Skeletal muscle tissue (tissue), 4 donors: ENCODE measurements around the gene POLR1G. TPM values are rescaled to one million over a fixed set of nuclear protein-coding genes. Genes with fewer than 3 reads are reported as not detected.
A peak's percentile ranks its signal among the peaks of the same experiment; 100 is the strongest.

Experiments
- H3K27ac ChIP-seq: one replicate; pipeline ENCODE4 v1.7.0; 2013; ENCODE audit warnings: mild to moderate bottlenecking, low read depth, low read length, inconsistent platforms
- H3K27me3 ChIP-seq, 3 donors: one replicate each; pipeline ENCODE4 v1.7.0; 2013; ENCODE audit warnings: low read length in 3 of 3; ENCODE audit not compliant: control insufficient read depth in 3 of 3, insufficient read depth in 3 of 3
- H3K36me3 ChIP-seq, 3 donors: one replicate each; pipeline ENCODE4 v1.7.0; 2013; ENCODE audit warnings: low read length in 3 of 3; ENCODE audit not compliant: control insufficient read depth in 3 of 3, insufficient read depth in 3 of 3
- H3K4me1 ChIP-seq, 3 donors: one replicate each; pipeline ENCODE4 v1.7.0; 2013; ENCODE audit warnings: low read length in 3 of 3, mild to moderate bottlenecking in 3 of 3; ENCODE audit not compliant: control insufficient read depth in 3 of 3, insufficient read depth in 3 of 3
- H3K4me3 ChIP-seq, 3 donors: one replicate each; pipeline ENCODE4 v1.7.0; 2013; ENCODE audit warnings: low read length in 3 of 3
- H3K9ac ChIP-seq, 3 donors: one replicate each; pipeline ENCODE4 v1.7.0; 2013; ENCODE audit warnings: low read length in 3 of 3, mild to moderate bottlenecking in 3 of 3, moderate library complexity in 2 of 3, low read depth in 1 of 3
- H3K9me3 ChIP-seq, 3 donors: one replicate each; pipeline ENCODE4 v1.7.0; 2013; ENCODE audit warnings: low read length in 3 of 3; ENCODE audit not compliant: control insufficient read depth in 3 of 3
- total RNA-seq: library from RNA; depleted of rRNA; stranded (reverse); fragments of >200 nt; gene quantifications from one replicate; pipeline ENCODE4 v1.2.3, GENCODE V29; 2014
- donor health status: Osteomylitis.

POLR1G gene
- total RNA-seq, 1 donor from 2014 or later: 7.3 TPM

DNA sequence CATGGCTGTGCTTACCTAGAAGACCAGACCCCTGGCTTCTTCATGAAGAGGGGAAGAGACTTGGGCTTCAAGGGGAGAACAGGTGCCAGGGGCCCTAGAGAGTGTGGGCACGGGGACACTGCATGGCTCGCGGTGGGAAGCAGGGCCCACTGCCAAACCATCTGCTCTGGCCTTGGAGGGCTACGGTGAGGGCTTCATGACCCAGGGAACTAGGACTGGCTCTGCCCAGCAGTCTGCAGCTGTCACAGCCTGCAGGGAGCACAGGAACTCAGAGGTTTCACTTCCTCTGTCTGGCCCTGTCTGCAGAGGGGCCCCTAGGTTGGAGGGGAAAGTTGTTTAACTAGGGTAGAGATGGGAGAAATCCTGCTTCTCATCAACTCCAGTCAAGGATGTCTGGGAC, 13.0 kb downstream of the POLR1G start:
- H3K27me3 ChIP-seq: no peaks in the 10 kb centered on the region
- no peak overlapping the region for H3K27ac ChIP-seq
- H3K36me3 ChIP-seq: peaks cover 22 to 31% (median 29%) of the 10 kb centered on the region in 3 donors
- H3K4me3 ChIP-seq: no peak overlapping the region
- no peak overlapping the region for H3K9ac ChIP-seq
- H3K4me1 ChIP-seq: peaks cover 11 to 22% (median 12%) of the 10 kb centered on the region in 3 donors
- no peaks in the 10 kb centered on the region for H3K9me3 ChIP-seq

DNA sequence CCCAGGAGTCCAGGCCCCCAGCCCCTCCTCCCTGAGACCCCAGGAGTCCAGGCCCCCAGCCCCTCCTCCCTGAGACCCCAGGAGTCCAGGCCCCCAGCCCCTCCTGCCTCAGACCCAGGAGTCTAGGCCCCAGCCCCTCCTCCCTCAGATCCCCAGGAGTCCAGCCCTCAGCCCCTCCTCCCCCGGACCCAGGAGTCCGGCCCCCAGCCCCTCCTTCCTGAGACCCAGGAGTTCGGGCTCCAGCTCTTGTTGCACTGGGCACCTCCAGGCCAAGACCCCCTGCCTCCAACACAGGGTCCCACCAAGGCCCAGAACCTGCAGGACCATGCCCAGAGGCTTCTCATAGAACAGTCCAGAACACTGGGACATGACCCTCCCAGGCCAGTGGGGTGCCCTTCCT, 13.5 kb downstream of the POLR1G start:
- Histone ChIP-seq H3K9me3 (no peaks in the 10 kb centered on the region), H3K4me1 (peaks cover 12 to 24% (median 16%) of the 10 kb centered on the region in 3 donors), H3K36me3 (peaks cover 18 to 27% (median 25%) of the 10 kb centered on the region in 3 donors), H3K4me3 (no peak overlapping the region), H3K27ac (no peak overlapping the region), H3K9ac (no peak overlapping the region), H3K27me3 (no peaks in the 10 kb centered on the region)

DNA sequence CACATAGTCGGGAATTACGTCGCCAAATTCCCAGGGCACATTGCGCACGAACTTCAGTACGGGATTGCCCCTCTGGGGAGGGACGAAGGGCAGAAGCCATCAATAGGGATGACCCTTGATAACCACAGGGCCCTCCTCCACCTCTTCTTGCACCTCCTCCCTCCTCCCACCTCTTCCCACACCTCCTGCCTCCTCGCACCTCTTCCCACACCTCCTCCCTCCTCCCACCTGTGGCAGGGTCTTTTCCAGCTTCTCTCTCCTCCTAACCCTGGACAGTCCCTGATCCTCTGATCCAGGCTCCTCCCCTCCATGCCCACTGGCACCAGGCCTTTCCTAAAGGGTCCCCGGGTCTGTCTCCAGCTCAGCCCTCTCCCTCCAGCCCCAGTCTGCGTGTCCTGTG, 13.9 kb downstream of the POLR1G start:
- peaks cover 13 to 24% (median 16%) of the 10 kb centered on the region in 3 donors for H3K4me1 ChIP-seq
- H3K27ac ChIP-seq: no peak overlapping the region
- peaks cover 18 to 27% (median 25%) of the 10 kb centered on the region in 3 donors for H3K36me3 ChIP-seq
- H3K9ac ChIP-seq: no peak overlapping the region
- no peaks in the 10 kb centered on the region for H3K9me3 ChIP-seq
- H3K4me3 ChIP-seq: no peak overlapping the region
- H3K27me3 ChIP-seq: no peaks in the 10 kb centered on the region

DNA sequence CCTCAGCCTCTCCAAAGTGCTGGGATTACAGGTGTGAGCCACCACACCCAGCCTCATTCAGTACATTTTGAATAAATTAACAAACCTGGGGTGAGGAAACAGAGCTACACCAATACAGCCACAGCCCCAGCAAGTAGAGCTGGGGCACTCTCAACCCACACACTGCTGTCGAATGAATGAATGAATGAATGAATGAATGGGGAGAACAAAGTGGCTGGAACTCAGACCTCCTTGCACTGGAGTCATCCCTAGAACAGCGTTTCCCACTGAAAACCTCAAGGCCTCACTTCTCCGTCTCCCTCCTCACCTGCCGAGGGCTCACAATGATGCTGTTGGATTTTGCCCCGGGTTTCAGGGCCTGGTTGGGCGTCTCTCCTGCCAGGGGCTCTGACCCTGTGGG, 14.4 kb downstream of the POLR1G start:
- H3K27me3 ChIP-seq: no peaks in the 10 kb centered on the region
- no peak overlapping the region for H3K4me3 ChIP-seq
- no peaks in the 10 kb centered on the region for H3K9me3 ChIP-seq
- peaks cover 14 to 24% (median 16%) of the 10 kb centered on the region in 3 donors for H3K4me1 ChIP-seq
- no peak overlapping the region for H3K9ac ChIP-seq
- H3K27ac ChIP-seq: no peak overlapping the region
- H3K36me3 ChIP-seq: peaks cover 17 to 25% (median 22%) of the 10 kb centered on the region in 3 donors

DNA sequence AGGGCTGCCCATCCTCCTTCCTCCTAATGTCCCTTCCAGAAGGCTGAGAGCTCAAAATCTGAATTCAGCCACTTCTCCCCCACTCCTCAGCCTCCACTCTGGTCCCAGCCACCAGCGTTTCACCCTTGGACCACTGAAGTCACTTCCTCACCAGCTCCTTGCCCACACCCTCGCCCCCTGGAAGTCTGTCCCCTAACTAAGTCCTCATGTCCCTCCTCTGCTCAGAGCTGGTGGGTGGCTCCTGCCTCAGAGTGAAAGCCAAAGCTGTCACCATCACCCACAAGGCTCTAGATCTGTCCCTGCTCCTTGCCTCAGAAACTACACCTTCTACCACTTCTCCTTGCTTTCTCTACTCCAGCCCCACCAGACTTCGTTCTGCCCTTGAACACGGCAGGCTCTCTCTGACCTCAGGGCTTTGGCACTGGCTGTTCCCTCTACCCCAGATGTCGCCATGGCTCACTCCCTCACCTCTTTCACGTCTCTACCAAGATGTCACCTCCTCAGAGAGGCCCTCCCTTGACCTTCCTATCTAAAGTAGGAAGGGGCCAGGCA, 15.6 kb downstream of the POLR1G start:
- Histone ChIP-seq H3K36me3 (peaks cover 12 to 22% (median 18%) of the 10 kb centered on the region in 3 donors), H3K4me1 (peaks cover 14 to 24% (median 16%) of the 10 kb centered on the region in 3 donors), H3K27ac (no peak overlapping the region), H3K4me3 (no peak overlapping the region), H3K9ac (no peak overlapping the region), H3K9me3 (no peaks in the 10 kb centered on the region), H3K27me3 (no peaks in the 10 kb centered on the region)

DNA sequence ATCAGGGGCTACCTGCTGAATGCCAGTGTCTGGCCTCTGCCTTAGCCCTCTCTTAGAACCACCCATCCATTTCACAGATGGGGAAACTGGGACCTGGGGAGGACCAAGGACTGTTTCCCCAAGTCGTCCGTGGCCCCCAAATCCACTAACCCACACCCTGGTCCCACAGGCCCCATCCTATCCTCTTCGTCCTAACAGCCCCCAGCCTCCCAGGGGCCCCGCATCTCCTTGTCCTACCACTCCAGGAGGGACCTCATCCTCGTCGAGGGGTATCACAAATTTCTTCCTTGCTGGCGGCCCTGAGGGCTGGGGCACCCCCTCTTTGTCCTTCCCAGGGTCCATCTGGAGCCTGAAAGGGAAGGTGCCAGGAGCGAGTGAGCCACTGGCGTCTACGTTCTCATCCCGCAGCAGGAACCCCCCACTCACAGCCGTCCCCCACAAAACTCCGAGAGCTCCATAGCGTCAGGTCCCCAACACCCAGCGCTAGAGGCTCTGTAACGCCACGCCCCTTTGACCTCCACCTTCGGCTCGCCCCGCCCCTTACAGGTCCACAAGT, 16.7 kb downstream of the POLR1G start:
- peak overlapping the region; percentile 78 to 92 (median 86) for H3K9ac ChIP-seq
- H3K36me3 ChIP-seq: peaks cover 9 to 18% (median 13%) of the 10 kb centered on the region in 3 donors
- peak overlapping the region; percentile 77 for H3K27ac ChIP-seq
- peaks cover 16 to 24% (median 18%) of the 10 kb centered on the region in 3 donors for H3K4me1 ChIP-seq
- peak overlapping the region; percentile 80 to 91 (median 84) for H3K4me3 ChIP-seq
- H3K27me3 ChIP-seq: no peaks in the 10 kb centered on the region
- no peaks in the 10 kb centered on the region for H3K9me3 ChIP-seq

DNA sequence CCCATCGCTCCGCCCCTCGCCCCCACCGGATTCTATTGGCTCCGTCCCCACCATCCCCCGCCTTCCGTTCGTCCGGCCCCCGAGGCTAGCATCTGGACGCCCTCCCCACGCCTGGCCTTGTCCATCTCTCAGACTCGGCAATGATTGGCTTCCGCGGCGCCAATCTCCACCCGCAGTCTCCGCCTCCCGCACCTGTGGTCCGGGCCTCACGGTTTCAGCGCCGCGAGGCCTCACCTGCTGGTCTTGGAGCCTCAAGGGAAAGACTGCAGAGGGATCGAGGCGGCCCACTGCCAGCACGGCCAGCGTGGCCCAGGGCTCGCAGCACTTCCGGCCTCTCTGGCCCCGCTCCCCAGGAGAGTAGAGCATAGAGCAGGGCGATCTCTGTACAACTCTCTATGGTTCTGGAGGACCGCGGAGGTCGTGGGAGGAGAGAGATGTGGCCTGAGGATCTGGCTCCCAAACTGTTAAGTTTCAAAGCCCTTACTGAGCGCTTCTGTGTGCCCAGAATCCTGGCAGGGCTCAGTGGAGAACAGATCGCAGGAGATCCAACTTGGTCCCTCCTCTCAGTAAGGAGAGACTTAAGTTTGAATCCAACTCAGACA, 17.2 kb downstream of the POLR1G start, which contains the start of gene ERCC1:
Gene ERCC1 (minus strand): TSS at position 329 of the 602 bp plus-strand sequence. CDS start 543 bp downstream, outside the sequence.
- H3K36me3 ChIP-seq: peaks cover 9 to 17% (median 13%) of the 10 kb centered on the region in 3 donors
- peak within 1 kb of the TSS; percentile 78 to 92 (median 86) for H3K9ac ChIP-seq
- peak within 1 kb of the TSS; percentile 80 to 91 (median 84) for H3K4me3 ChIP-seq
- H3K27ac ChIP-seq: peak within 1 kb of the TSS; percentile 77
- no peaks in the 10 kb centered on the region for H3K9me3 ChIP-seq
- H3K4me1 ChIP-seq: peaks cover 19 to 24% (median 20%) of the 10 kb centered on the region in 3 donors
- H3K27me3 ChIP-seq: no peaks in the 10 kb centered on the region

DNA sequence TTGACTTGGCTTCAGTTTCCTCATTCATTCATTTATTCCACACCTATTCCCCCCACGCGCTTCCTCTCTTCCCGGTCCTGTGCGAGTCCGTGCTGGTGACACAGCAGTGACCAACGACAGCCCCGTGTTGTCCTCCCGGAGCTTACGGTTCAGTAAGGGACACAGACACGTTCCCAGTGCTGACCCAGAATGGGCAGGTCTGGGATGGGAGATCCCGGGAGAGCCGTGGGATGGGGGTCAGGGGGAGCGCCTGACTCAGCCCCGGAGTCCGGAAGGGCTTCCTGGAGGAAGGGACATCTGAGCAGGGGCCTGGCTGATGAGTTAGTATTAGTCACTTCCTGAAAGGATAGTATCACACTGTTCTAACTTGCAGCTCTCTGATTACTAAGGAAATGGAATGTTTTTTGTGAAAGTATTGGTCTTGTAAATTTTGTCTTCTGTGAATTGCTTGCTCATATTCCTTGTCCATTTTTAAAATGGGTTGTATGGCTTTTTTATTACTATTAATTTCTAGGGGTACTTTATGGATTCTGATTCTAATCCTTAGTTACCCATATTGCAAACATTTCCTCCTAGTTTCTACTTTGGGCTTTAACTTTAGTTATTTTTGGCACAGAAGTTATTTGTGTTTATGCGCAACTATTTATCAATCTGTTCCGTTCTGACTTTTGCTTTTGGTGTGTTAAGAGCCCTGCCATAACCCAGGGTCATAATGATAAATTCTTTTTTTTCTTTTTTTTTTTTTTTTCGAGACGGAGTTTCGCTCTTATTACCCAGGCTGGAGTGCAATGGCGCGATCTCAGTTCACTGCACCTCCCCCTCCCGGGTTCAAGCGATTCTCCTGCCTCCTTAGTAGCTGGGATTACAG, 18.0 kb downstream of the POLR1G start:
- peak overlapping the region; percentile 77 for H3K27ac ChIP-seq
- H3K9me3 ChIP-seq: no peaks in the 10 kb centered on the region
- H3K27me3 ChIP-seq: no peaks in the 10 kb centered on the region
- H3K4me3 ChIP-seq: peak overlapping the region; percentile 80 to 91 (median 84)
- H3K36me3 ChIP-seq: peaks cover 9 to 10% (median 10%) of the 10 kb centered on the region in 3 donors
- H3K9ac ChIP-seq: peak overlapping the region; percentile 78 to 92 (median 86)
- H3K4me1 ChIP-seq: peaks cover 19 to 31% (median 27%) of the 10 kb centered on the region in 3 donors

DNA sequence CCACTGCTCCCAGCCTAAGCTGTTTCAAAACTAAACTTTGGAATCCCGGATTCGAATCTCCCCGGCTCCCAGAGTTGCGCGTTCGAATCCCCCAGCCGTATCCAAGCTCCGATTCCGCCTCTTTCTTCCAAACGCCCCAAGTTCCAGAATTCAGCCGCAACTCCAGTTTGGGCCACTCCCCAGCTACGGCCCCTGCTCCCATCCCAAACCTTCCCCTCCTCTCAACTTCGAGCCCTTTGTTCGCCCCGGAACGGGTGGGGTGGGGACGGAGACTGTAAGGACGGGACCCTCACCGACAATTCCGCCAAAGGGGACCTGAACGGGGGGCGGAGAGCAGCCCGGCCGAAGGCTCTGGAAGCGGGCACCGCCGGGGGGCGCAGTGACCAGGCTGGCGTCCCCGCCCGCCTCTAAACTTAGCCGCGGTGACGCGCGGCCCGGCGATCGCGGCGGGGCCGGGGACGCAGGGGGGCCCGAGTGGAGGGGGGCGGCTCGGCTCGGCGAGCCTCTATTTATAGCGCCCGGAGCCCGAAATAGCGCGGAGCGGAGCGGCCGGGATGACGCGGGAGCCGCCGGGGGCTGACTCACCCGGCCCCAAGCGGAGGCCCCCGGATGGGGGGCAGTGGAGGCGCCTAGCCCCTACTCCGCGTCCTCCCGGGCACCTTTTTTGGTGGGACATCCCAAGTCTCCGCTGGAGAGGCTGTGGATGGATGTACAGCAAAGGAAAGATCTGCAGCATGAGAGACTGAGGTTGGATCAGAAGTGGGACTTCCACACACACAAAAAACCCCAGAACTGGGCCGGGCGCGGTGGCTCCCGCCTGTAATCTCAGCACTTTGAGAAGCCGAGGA, 22.2 kb downstream of the POLR1G start:
- Histone ChIP-seq H3K27ac (peak overlapping the region; percentile 94), H3K4me3 (peak overlapping the region; percentile 74 to 81 (median 75)), H3K9me3 (no peaks in the 10 kb centered on the region)

More for the DNA sequence above, 22.2 kb downstream of the POLR1G start:
- no peaks in the 10 kb centered on the region for H3K27me3 ChIP-seq
- H3K4me1 ChIP-seq: peaks cover 14 to 25% (median 18%) of the 10 kb centered on the region in 3 donors
- peak overlapping the region; percentile 83 to 89 (median 85) for H3K9ac ChIP-seq
- H3K36me3 ChIP-seq: no peaks in the 10 kb centered on the region
